ENCODE results near the gene TULP1.

TULP1 gene

GRCh38 chr6:35496036-35496840 is 16.5 kb downstream of the TULP1 start:
- no peak for DNase-seq

- no peak for DNase-seq
Measured at GRCh38 chr6:35495258-35496035, 17.2 kb downstream of the TULP1 start.

- no peak for DNase-seq
Measured at GRCh38 chr6:35494161-35494563, 18.5 kb downstream of the TULP1 start.

GRCh38 chr6:35493307-35493983 is 19.3 kb downstream of the TULP1 start:
- DNase-seq, result no peak

GRCh38 chr6:35492974-35493284 is 19.8 kb downstream of the TULP1 start:
- DNase-seq, result no peak

GRCh38 chr6:35492258-35492973 is 20.3 kb downstream of the TULP1 start:
- DNase-seq, result no peak

GRCh38 chr6:35491558-35492257 is 21.0 kb downstream of the TULP1 start:
- DNase-seq, result no peak

- DNase-seq, result no peak
Measured at GRCh38 chr6:35490821-35491557, 21.7 kb downstream of the TULP1 start.

- no peak for DNase-seq
Measured at GRCh38 chr6:35489995-35490791, 22.5 kb downstream of the TULP1 start.

GRCh38 chr6:35489066-35489465 is 23.6 kb downstream of the TULP1 start:
- no peak for DNase-seq

- no peak for DNase-seq
Measured at GRCh38 chr6:35488517-35488862, 24.2 kb downstream of the TULP1 start.

- DNase-seq, result no peak
Measured at GRCh38 chr6:35487658-35488516, 24.8 kb downstream of the TULP1 start.

GRCh38 chr6:35486005-35486925 is 26.4 kb downstream of the TULP1 start:
- peak; percentile 30 for DNase-seq

GRCh38 chr6:35485402-35485877 is 27.3 kb downstream of the TULP1 start:
- DNase-seq, result no peak

- no peak for DNase-seq
Measured at GRCh38 chr6:35484921-35485392, 27.7 kb downstream of the TULP1 start.

GRCh38 chr6:35483893-35484645 is 28.6 kb downstream of the TULP1 start:
- no peak for DNase-seq

GRCh38 chr6:35483490-35483889 is 29.2 kb downstream of the TULP1 start:
- no peak for DNase-seq

GRCh38 chr6:35483062-35483461 is 29.6 kb downstream of the TULP1 start:
- DNase-seq, result no peak
